Stimulated activated CD8-positive, alpha-beta memory T cell treated with anti-CD3 and anti-CD28 coated beads, Interleukin-15, amount 100 ng/mL, for 48 hours (primary cell): Measurements from ENCODE around the gene DAB2IP.
"Not testable (repeated sequence)": the region's sequence is repeated elsewhere in the genome, so short reads cannot be mapped to it uniquely, and the experiment has no call there.

Experiments used
- DNase-seq, 2 donors: peaks; one replicate each; pipeline ENCODE4 v3.0.0-alpha.2; 2020; ENCODE audit warnings: low read depth in 2 of 2

DAB2IP gene

DNA sequence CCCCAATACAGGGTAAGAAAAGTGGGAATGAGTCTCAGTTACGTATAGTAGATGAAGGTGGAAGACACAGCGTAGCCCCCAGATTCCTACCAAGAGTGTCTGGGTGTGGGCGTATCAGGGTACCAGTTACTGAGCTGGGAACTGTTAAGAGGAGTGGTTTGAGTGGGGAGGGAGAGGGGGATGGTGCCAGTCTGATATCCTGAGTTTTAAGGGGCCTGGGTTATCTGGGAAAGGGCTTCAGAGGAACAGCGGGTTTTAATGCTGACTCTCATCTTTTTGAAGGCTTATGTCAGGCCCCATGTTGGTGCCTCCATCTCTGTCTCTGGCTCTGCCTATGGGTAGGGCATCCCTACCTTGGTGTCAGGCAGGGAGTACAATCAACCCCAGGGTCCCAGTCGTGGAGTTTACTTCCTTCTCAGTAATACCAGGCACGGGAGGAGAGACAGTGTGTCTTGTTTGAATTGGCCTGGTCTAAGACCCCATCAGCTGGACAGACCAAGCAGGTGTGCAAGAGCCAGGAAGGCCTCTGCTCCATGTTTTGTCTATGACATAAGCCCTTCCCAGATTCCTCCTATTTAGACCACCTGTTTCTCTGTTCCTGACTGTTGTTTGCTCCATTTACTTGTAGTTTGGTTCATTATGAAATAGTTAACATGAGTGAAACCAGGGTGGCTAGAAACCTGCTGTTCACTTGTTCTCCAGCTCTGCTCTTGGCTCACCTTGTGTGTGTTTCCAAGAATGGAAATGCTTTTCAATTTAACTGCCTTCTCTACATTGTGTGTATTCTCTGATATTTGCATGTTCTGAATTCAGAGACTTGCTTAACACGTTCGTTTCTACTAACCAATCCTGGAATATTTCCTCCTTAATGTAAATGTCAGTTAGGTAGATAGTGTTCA lies 125.6 kb downstream of the DAB2IP start:
- DNase-seq, result no peak

DNA sequence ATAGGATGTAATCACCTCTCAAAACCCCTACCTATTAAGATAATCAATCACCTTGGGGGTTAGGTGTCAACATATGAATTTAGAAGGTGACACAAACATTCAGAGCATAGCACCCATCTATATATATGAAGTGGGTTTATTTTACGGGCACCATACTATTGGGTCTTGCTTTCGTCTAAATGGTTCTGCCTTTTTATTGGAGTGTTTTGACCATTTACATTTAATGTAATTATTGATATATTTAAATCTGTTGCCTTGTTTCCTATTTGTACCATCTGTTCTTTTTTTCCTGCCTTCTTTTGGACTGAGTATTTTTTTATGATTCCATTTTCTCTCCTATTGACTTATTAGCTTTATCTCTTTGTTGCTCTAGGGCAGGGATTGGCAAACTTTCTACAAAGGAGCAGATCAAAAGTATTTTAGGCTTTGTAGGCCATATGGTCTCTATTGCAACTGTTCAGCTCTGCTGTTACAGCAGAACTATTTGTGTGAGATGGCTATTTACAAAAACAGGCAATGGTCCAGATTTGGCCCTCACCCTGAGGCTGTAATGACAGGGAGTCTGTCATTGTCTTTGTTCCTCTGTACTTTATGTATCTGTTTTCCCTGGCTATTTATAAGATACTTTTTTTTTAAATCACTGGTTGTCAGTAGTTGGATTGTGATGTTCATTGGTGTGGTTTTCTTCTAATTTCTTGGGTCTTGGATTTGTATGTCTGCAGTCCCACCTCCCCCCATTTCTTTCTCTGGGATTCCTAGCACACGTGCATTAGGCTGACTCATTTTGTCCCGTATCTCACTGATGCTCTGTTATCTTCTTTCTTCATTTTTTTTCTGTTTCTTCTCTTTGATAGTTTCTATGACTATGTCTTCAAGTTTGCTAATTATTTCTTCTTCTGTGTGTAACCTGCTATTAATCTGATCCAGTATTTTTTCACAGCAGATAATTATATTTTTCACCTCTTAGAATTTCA lies 127.1 kb downstream of the DAB2IP start:
- DNase-seq, result no peak

DNA sequence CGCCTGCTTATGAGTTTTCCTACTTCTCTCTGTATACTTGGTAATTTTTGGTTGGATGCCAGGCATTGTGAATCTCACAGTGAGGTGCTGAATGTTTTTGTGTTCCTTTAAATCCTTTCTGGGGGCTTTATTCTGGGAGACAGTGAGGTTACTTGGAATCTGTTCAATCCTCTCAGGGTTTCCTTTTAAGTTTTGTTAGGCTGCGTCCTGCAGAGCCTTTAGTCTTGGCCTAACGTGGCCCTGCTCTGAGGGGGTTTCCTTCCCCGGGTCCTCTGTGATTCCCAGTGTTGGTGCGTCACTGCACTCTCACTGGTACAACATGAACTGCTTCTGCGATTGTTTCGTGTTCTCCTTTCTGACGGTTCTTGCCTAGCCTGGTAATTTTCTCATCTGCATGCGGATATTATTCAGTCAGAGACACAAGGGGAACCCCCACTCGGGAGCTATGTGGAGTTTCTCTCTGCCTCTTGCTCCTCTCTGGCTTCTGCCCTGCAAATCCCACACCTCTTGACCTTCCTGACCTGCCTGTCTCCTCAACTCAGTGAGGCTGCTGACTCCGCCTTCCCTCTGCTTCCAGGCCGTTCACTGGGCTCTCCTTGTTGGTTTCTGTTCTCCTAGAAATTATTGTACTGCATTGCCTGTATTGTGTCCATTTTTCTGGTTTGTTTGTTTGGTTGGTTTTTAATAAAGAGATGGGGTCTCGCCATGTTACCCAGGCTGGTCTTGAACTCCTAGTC lies 128.1 kb downstream of the DAB2IP start:
- no peak for DNase-seq

DNA sequence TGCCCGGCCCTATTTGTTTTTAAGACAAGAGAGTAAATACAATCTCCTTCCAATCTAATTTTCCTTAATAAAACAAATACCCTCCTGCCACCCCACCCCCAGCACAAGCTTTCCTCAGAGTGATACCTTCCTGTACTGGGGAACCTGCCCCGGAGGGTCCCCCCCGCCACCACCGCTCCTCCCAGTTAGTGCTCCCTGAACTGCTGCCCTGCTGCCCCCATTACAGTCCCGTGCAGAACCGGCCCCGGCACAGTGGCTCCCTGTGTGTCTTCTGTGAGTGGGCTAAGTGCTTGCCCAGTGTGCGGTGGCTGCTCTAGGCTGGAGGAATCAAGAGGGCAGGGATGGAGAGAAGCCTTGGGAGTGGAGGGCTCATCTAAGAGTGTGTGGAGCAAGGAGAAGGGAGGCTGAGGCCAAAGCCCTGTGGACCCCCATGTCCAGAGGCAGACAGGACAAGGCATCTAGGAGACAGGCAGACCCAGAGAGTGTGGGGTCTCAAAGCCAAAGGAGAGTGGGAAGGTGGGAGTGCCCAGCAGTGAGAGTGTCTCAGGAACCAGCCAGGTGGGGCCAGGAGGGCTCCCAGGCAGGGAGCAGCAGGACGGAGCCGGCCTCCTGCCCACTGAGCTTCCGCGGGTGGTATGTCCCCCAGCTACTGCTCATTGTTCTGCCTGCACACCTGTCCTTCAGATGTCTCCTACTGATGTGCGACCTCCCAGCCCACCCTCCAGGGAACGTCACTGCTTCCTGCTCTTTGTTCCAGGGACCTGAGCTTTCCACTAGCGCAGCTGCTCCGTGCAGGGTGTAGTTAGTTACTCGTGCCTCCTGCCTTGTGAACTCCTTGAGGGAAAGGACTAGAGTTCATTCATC lies 129.0 kb downstream of the DAB2IP start:
- DNase-seq, result no peak

DNA sequence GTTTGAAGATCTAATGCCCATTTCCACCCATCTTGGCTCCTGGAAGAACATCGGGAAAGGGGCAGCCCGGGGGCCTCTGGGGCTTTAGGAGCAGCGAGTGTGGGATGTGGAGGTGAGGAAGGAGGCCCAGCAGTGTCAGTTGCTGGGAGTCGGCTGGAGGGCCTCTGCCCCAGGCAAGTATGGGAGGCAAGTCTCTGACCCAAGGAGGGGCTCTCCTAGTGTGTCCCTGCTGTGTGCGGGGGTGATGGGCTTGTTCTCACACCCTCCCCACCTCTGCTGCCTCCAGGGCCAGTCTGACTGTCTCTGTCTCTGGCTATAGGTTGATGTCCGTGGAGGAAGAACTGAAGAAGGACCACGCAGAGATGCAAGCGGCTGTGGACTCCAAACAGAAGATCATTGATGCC lies 129.7 kb downstream of the DAB2IP start:
- DNase-seq, result no peak

DNA sequence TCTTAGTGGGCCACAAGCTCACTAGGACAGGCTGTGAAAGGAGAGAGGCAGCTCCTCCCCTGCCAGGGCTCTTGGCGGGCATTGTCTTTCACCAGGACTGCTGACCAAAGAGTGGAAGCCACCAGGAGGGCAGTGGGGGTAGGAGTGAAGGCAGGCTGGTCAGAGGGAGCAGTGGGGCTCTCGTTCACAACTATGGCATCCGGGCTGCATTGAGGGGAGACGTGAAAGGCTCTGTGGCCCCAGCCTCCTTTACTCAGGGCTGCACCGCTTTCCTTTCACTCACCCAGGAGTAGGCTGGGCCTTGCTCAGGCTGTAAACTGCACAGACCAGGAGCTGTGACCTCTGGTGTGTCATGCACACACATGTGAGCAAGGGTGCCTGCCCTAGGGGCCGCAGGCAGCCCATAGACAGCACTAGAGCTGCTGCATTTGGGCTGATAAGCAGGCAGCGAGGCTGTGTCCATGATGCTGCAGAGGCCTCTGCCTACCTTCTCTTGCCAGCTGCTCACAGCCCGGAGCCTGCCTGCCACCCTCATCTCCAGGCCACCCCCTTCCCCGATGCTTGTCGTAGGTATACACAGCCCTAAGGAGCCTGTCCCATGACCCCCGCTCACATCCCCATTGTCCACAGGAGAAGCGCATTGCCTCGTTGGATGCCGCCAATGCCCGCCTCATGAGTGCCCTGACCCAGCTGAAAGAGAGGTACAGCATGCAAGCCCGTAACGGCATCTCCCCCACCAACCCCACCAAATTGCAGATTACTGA lies 130.4 kb downstream of the DAB2IP start:
- no peak for DNase-seq

DNA sequence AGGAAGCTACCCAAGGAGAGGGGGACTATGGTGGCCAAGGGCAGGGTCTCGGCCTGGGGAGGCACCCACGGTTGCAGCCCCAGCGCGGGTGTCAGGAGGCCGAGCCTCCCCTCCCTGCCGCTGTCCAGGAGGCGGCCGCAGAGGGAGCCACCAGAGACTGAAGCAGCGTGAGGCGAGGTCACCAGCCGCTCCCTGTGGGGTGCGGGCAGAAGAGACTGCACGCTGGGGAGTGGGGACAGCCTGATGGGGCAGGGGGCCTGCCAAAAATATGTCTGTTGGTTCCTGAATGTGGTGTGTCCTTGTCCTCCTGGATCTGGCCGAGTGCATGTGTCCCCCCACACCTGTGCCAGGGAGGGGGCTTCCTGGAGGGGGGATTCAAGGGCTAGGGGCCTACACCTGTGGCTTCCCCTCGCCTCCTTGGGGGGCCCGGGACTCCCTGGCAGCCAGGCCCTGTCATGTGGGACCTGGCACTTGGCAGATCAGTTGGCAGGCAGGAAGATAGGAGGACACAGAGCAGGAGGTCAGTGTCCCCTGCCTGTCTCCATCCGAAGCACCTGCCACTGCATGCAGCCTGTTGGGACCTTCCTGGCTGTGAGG lies 131.2 kb downstream of the DAB2IP start:
- DNase-seq, result no peak

DNA sequence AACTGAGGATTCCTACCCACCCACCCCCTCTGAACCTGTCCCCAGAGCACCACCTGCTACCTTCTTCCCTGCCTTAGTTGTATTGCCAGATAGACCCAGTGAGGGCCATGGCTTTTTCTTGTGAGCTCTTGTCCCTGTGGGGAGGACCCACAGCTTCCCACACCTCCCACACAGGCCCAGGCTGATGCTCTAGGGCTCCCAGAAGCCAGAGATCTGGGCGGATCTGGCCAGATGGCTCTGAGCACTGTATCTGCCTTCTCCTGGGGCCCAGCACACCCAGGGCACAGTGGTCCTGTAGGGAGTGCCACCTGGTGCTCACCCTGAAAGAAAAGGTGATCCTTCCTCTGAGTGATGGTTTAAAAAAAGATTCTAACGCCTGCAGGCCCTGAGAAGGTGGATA lies 131.7 kb downstream of the DAB2IP start:
- DNase-seq, result no peak

DNA sequence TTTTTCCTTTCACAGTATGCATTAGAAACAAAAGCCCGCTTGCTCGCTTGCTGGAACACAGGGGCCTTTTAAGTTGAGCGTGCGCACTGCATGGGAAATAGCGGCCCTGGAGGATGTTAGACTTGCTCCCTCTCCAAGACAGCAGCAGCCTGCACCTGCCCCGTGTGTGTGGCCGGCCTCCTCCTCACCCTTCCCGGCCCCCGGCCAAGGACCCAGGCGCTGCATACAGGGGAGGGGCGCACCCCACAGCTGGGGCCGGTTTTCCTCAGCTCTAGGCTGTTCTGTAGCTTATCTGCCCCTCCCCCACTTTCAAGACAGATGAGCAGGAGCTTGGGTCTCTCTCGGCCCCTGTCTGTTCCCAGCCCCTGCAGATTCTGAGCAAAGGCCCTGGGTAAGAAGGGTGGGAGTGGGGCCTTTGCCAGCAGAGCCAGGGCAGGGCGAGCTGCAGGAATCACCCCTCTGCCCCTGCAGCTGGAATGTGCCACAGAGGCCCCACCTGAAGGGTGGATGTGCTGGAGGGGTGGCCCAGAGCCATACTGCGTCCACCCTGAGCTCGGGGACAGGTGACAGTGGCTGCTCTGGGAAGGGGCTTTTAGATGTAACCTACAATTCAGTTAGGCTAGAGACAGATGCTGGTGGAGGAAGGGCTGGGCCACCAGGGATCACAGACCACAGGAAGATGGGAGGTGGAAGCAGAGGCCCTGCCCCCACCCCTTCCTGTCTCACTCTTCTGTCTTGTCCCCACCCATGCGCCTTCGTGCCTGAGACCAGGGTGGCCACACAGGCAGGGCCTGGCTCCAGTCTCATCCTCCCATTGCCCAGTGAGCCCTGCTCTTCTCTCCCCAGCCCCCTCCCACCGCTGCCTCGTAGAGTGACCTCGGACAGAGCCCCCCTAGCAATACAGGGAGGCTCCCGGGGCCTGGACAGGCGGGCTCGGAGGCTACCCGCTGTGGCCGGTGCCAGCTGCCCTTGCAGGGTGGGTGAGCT lies 132.4 kb downstream of the DAB2IP start:
- DNase-seq, result no peak

DNA sequence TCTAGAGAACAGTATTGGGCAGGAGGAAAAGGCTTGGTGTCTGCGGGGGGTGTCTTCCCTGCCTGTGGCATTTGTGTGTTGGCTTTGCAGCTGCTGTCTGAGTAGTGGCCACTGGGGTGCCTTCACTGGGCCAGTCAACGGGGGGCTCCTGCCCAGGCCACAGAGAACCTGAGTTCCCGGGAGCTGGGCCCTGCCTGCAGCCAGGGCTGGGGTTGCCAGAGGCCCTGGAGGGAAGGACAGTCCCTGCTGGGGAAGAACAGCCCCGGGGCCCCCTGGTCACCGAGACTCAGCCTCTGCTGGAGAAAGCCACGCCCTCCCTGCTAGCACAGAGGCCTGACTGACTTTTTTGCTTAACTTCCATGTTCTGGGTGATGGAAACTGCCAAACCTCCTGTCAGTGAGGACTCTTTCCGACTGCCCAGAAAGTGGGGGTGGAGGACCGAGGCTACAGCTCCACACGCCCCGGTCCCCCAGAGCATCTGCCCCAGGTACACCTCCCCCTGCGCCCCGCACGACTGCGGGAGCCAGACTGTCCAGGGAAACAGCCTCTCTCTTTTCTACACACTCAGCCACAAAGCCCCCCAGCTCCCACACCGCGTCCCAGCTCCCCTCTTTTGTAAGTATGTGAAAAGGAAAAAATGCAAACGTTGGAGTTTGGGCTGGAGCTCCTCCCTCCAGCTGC lies 133.4 kb downstream of the DAB2IP start:
- DNase-seq, result no peak

DNA sequence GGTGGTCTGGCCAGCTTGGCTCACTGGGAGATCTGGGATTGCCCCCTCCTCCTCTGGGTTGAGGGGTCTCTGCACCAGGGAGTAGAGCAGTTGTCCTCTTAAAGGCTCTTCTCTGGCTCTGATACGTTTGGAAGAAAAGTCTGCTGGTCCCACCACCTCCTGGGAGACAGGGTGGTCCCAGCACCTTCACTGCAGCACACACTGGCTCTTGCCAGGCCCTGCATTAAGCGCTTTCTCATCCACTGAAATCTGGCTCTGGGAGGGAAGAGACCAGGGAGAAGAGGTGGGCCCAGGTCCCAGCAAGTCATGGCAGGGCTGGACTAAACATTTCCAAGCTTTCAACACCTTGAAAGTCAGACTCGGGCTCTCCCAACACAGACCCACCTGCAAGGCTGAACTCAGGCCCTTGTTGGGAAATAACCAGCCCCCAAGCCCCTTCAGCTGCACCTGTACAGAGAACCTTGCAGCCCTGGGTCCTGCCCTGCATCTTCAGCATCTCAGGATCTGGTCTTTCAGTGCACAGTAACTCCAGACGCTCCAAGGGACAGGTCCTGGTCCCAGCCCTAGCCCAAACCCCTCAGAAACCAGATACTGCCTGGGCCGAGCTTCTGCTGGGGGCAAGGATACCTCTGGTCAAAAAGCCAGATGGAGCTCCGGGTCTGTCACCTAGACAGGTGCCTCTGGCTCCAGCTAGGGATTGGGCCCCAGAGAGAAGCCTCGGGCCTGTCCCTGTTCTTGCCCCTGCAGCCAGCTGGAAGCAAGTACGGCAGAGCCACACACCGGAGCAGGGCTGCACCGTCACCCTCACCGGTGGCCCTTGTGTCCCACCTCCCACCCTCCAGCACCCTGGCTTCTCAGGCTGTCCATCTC lies 134.5 kb downstream of the DAB2IP start:
- DNase-seq, result no peak

DNA sequence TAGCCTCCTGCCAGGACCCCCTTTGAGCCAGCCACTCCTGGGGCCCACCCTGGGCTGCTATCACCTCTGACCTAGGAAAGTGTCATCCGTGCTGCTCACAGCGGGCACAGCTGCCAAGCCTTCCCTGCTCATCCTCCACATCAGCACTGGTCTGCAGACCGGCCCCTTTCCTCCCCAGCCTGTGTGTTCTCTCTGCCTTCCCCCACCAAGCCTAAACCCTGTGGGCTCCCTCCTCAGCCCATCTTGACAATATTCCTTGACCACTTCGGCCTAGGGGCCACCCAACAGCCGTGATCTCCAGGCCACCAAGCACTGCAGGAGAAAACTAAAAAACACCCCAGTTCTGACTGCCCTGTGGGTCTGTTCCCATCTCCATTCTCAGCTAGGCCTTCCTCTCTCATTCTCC lies 135.1 kb downstream of the DAB2IP start:
- DNase-seq, result no peak

DNA sequence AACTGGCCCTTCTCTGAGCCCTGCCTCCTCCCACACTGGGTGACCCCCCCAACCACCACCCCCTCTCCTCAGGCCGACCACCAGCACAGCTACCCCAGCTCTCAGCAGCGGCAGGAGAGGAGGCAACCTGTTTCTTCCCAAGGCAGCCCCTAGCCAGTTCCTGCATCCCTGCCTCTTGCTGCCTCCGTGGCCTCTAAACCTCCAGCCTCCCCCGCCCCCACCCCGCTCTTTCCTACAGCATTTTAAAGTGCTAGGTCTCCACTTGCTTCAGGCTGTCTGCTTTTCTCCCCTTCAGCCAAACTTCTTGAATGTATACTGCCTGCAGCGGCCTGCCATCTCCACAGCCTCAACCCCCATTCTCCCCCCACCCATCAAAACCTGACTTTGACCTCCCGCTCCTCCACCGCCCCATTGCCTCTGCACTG lies 135.6 kb downstream of the DAB2IP start:
- no peak for DNase-seq

DNA sequence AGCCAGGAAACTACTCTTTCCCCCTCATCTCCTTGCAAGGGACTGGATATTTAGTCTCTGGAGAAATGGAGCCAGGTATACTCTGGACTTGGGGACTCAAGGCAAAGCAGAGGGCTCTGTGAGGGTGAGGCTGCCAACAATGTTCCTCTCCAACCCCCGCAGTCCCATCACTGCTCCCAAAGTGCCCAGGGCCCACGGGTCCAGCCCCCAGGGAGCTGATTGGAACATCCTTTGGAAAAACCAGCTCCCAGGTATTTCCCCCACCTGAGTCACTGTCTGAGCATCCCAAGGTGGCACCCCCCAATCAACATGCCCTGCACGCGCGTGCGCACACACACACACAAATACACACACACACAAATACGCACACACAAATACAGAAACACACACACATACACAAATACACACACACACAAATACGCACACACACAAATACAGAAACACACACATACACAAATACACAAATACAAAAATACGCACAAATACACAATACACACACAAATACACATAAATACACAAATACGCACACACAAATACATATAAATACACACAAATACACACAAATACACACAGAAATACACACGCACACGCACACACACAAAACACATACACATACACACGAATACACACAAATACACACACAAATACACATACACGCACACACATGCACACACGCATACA lies 137.4 kb downstream of the DAB2IP start:
- no peak for DNase-seq

DNA sequence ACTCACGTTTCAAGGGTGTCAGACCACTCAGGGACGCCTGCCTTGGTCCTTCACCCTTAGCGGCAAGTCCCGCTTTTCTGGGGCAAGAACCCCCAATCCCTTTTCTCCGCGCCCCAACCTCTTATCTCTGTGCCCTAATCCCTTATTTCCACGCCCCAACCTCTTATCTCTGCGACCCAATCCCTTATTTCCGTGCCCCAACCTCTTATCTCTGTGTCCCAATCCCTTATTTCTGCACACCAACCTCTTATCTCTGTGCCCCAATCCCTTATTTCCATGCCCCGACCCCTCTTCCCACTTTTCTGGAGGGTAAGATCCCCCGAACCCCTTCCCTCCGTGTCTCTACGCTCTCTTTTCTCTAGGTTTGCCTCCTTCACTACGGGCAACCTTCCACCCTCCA lies 139.4 kb downstream of the DAB2IP start:
- DNase-seq, result no peak

DNA sequence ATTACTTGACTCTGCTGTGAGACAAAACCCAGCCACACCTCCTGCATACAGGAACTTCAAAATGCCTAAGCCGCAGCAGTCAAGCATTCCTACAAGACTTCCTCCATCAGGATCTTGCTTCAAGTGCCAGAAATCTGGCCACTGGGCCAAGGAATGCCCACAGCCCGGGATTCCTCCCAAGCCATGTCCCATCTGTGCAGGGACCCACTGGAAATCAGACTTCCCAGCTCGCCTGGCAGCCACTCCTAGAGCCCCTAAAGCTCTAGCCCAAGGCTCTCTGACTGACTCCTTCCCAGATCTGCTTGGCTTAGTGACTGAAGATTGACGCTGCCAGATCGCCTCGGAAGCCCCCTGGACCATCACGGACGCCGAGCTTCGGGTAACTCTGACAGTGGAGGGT lies 141.0 kb downstream of the DAB2IP start:
- not testable (repeated sequence) for DNase-seq
